ENCODE results near the gene CHCHD4. TPM values are rescaled to one million over a fixed set of nuclear protein-coding genes. Genes with fewer than 3 reads are reported as not detected.

CHCHD4 gene
- total RNA-seq, 1 experiment from 2014 or later: 43.3 TPM

DNA sequence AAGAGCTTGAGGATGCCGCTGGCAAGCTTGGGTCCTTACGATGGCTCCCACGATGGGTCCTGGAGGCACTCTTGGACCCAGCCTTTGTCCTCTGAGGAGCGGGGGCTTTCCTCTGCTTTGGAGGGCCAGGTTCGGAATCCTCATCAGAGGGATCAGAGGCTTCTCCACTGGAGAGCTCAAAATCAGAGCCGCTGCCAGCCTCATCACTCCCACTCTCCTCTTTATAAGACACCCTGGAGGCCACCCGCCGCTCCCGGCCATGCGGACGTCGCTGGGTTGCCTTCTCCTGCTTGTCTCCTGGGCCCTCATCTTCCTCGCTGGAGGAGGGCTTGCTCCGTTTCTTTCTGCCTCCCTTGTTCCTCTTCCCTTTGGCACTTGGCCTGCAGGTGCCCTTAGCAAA is 33.7 kb upstream of the CHCHD4 start:
- H4K20me1 ChIP-seq (ENCODE audit: low read length): no peaks in the 10 kb centered on the region
- no peak overlapping the region for H2AFZ ChIP-seq (ENCODE audit: low read length)
- H3K36me3 ChIP-seq (ENCODE audit: low read depth, low read length): peaks cover 62% of the 10 kb centered on the region
- no peaks in the 10 kb centered on the region for H3K79me2 ChIP-seq (ENCODE audit: low read length)
- H3K9me2 ChIP-seq (replicated peaks; ENCODE audit: low read length): no peaks in the 10 kb centered on the region
- no peak for DNase-seq
- no peak overlapping the region for H3K4me3 ChIP-seq (ENCODE audit: low read length)
- ATAC-seq: no peak
- no TSS peak for BruUV-seq (replicated peaks)
- no peak overlapping the region for H3K27ac ChIP-seq (ENCODE audit: low read length)
- 0 out of 2 replicates have a peak, but pooled peaks cover 7% of the 10 kb centered on the region for H3K9me3 ChIP-seq (ENCODE audit: low read length)
- no peaks in the 10 kb centered on the region for H3K4me1 ChIP-seq (ENCODE audit: insufficient read depth, low read length)
- ChIA-PET POLR2A (ENCODE audit: unreplicated experiment) (interaction anchor here (0.6 kb wide), 1 partner anchor 17 kb away, joined by 11 read pairs; no protein-coding TSS in a partner anchor), CTCF (no interaction called here)
- H3F3A ChIP-seq (ENCODE audit: low read length, unreplicated experiment): no peaks in the 10 kb centered on the region
- intact Hi-C loops (cut with micrococcal nuclease): no loop called here
- TF ChIP-seq, protein P1, sequence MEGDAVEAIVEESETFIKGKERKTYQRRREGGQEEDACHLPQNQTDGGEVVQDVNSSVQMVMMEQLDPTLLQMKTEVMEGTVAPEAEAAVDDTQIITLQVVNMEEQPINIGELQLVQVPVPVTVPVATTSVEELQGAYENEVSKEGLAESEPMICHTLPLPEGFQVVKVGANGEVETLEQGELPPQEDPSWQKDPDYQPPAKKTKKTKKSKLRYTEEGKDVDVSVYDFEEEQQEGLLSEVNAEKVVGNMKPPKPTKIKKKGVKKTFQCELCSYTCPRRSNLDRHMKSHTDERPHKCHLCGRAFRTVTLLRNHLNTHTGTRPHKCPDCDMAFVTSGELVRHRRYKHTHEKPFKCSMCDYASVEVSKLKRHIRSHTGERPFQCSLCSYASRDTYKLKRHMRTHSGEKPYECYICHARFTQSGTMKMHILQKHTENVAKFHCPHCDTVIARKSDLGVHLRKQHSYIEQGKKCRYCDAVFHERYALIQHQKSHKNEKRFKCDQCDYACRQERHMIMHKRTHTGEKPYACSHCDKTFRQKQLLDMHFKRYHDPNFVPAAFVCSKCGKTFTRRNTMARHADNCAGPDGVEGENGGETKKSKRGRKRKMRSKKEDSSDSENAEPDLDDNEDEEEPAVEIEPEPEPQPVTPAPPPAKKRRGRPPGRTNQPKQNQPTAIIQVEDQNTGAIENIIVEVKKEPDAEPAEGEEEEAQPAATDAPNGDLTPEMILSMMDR (conservative IDR thresholded peaks at IDR 0.05; ENCODE audit: low read depth, low read length): no peak
- TF ChIP-seq EZH2phosphoT487 (IDR thresholded peaks at IDR 0.05; ENCODE audit: borderline replicate concordance, low read length): no peak
- no peak for TF ChIP-seq EZH2 (IDR thresholded peaks at IDR 0.05; ENCODE audit: low read length, unreplicated experiment)
- H3K9ac ChIP-seq (ENCODE audit: low read length): no peak overlapping the region
- no peaks in the 10 kb centered on the region for H3K27me3 ChIP-seq (ENCODE audit: low read length)
- H3K4me2 ChIP-seq (ENCODE audit: low read length): no peak overlapping the region

DNA sequence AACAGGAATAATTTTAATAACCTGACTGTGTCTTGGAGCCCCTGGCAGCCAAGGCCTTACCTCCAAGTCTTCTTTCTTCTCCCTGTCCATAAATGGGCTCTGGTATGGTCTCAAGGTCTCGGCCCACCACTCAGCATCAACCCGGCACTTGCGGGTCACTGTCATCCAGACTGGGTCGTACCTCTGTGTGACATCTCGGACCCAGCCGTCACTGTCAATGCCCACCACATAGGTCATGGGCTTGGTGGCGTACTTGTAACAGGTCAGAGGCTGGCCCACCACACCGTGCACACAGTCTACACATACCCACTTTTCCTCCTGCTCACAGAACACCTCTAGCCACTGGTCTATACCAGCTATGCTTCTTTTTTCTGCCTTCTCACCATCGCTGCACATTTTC is 33.3 kb upstream of the CHCHD4 start:
- Histone ChIP-seq H3K79me2 (ENCODE audit: low read length) (no peaks in the 10 kb centered on the region), H3K4me3 (ENCODE audit: low read length) (no peak overlapping the region), H4K20me1 (ENCODE audit: low read length) (no peaks in the 10 kb centered on the region), H3F3A (ENCODE audit: low read length, unreplicated experiment) (no peaks in the 10 kb centered on the region), H3K36me3 (ENCODE audit: low read depth, low read length) (peaks cover 58% of the 10 kb centered on the region), H3K27me3 (ENCODE audit: low read length) (no peaks in the 10 kb centered on the region), H3K27ac (ENCODE audit: low read length) (no peak overlapping the region), H3K9me3 (ENCODE audit: low read length) (0 out of 2 replicates have a peak, but pooled peaks cover 7% of the 10 kb centered on the region), H3K9ac (ENCODE audit: low read length) (no peak overlapping the region), H2AFZ (ENCODE audit: low read length) (no peak overlapping the region), H3K9me2 (replicated peaks; ENCODE audit: low read length) (no peaks in the 10 kb centered on the region), H3K4me2 (ENCODE audit: low read length) (no peak overlapping the region), H3K4me1 (ENCODE audit: insufficient read depth, low read length) (no peaks in the 10 kb centered on the region)
- intact Hi-C loops (cut with micrococcal nuclease): no loop called here
- ChIA-PET CTCF (no interaction called here), POLR2A (ENCODE audit: unreplicated experiment) (interaction anchor here (0.6 kb wide), 1 partner anchor 17 kb away, joined by 11 read pairs; no protein-coding TSS in a partner anchor)
- ATAC-seq (no peak), DNase-seq (no peak)
- BruUV-seq (replicated peaks): no TSS peak
- TF ChIP-seq EZH2phosphoT487 (IDR thresholded peaks at IDR 0.05; ENCODE audit: borderline replicate concordance, low read length) (no peak), EZH2 (IDR thresholded peaks at IDR 0.05; ENCODE audit: low read length, unreplicated experiment) (no peak)
- TF ChIP-seq, protein P1 (conservative IDR thresholded peaks at IDR 0.05; ENCODE audit: low read depth, low read length): no peak

DNA sequence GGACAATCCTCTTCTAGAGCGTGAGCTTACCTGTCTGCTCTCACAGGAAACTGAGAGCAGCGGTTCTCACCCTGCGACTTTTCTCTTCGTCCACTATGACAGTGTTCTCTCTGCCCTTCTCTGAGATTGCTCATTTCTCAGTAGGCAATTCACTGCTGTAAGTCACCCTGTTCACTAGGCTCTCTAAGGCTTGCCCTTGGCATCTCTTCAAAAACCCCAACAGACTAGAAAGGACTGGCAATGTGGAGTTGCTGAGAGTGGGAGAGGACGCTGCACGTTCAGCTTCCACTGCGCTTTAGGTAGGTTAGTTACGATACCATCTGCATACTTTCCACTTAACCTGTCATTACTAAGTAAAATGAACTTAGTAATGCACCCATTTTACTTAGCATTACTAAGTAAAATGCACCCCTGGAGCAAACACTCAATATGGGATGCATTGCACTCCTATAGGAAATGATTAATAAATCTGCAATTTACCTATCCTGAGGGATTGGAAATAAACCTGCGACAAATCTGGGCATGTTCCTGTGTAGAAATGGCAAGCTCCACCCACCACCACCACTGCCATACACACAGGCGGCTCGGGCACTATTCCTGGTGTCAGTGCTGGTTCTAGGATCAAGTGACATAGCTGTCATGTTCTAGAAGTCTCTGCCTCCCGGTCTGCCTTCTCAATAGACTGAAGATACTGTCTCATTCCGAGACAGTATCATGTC is 32.3 kb upstream of the CHCHD4 start:
- CTCF ChIA-PET: no interaction called here
- no peak for TF ChIP-seq EZH2phosphoT487 (IDR thresholded peaks at IDR 0.05; ENCODE audit: borderline replicate concordance, low read length)
- TF ChIP-seq, protein P1 (conservative IDR thresholded peaks at IDR 0.05; ENCODE audit: low read depth, low read length): no peak
- no peak for TF ChIP-seq EZH2 (IDR thresholded peaks at IDR 0.05; ENCODE audit: low read length, unreplicated experiment)
- no peak overlapping the region for H3K9ac ChIP-seq (ENCODE audit: low read length)
- no peaks in the 10 kb centered on the region for H4K20me1 ChIP-seq (ENCODE audit: low read length)
- no peak overlapping the region for H3K4me2 ChIP-seq (ENCODE audit: low read length)
- H3K27me3 ChIP-seq (ENCODE audit: low read length): no peaks in the 10 kb centered on the region
- peaks cover 48% of the 10 kb centered on the region for H3K36me3 ChIP-seq (ENCODE audit: low read depth, low read length)
- H3K9me3 ChIP-seq (ENCODE audit: low read length): 0 out of 2 replicates have a peak, but pooled peaks cover 2% of the 10 kb centered on the region
- no peak for DNase-seq
- H3F3A ChIP-seq (ENCODE audit: low read length, unreplicated experiment): no peaks in the 10 kb centered on the region
- H3K79me2 ChIP-seq (ENCODE audit: low read length): no peaks in the 10 kb centered on the region
- no peaks in the 10 kb centered on the region for H3K4me1 ChIP-seq (ENCODE audit: insufficient read depth, low read length)
- no peak for ATAC-seq
- no peaks in the 10 kb centered on the region for H3K9me2 ChIP-seq (replicated peaks; ENCODE audit: low read length)
- POLR2A ChIA-PET (ENCODE audit: unreplicated experiment): no interaction called here
- H2AFZ ChIP-seq (ENCODE audit: low read length): no peak overlapping the region
- intact Hi-C loops (cut with micrococcal nuclease): no loop called here
- H3K4me3 ChIP-seq (ENCODE audit: low read length): no peak overlapping the region
- H3K27ac ChIP-seq (ENCODE audit: low read length): no peak overlapping the region
- BruUV-seq (replicated peaks): no TSS peak

Data from PC-3 (cell line).